Brain pericyte (primary cell): ENCODE measurements around the gene AKAP1.

Experiments
- DNase-seq: peaks from one replicate; pipeline ENCODE4 v3.0.0-alpha.2; 2012; ENCODE audit warnings: low read depth, low spot score

Gene AKAP1, protein sequence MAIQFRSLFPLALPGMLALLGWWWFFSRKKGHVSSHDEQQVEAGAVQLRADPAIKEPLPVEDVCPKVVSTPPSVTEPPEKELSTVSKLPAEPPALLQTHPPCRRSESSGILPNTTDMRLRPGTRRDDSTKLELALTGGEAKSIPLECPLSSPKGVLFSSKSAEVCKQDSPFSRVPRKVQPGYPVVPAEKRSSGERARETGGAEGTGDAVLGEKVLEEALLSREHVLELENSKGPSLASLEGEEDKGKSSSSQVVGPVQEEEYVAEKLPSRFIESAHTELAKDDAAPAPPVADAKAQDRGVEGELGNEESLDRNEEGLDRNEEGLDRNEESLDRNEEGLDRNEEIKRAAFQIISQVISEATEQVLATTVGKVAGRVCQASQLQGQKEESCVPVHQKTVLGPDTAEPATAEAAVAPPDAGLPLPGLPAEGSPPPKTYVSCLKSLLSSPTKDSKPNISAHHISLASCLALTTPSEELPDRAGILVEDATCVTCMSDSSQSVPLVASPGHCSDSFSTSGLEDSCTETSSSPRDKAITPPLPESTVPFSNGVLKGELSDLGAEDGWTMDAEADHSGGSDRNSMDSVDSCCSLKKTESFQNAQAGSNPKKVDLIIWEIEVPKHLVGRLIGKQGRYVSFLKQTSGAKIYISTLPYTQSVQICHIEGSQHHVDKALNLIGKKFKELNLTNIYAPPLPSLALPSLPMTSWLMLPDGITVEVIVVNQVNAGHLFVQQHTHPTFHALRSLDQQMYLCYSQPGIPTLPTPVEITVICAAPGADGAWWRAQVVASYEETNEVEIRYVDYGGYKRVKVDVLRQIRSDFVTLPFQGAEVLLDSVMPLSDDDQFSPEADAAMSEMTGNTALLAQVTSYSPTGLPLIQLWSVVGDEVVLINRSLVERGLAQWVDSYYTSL

DNA sequence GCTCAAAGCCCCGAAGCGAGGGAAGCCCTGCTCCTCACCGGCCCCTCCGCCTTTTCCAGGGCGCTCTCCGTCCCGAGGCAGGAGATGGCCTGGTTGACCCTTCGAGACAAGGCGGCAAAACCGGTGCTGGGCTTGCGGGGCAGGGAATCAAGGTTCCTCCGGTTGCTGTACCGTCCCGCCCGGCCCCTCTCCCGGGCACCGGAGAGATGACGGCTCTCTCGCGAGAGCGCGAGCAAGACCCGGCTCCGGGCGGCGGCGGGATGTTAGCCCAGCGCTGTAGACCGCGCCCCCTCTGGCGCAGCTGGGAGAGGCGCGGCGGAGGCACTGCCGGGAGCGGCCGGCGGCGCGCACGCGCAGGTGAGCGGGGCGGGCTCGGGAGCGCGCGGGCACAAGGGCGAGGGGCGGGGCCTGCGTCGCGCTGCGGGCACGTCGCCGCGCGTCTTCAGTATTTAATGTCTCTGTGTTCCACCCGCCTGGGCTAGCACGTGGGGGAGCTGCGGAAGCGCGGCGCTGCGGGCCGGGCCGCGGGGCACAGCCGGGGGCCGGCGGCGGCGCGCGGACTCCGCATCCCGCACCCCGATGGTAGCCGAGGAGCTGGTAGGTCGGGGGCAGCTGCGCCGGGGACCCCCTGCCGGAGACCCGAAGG, at the start of gene AKAP1:
AKAP1 (plus strand) TSS at position 445 of the 646 bp plus-strand sequence. CDS start 20,219 bp downstream, outside the sequence.
- peak; percentile 63 for DNase-seq

DNA sequence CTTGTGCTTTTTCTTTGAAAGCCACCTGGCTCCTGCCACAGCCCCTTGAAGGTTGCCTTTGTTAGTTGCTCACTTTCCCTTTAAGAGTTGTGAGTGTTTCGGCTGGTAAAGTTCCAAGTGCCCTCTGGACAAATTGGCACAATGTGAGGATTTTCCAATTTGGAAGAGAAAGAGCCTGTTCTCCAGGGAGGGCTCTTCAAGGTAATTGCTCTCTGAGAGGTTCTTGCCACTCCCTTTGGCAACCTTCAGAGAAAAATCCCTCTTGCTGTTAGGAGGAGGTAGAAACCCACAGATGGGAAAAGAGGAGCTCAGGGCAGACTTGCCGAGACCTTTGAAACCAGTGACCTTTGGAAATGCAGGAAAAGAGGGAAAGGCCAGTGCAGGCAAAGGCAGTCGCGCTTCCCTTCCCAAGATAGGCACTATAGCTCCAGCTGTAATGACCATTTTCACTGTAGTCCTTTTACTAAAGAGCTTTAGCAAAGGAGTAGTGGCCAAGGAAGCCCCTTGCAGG, 49.0 kb upstream of the AKAP1 start:
- no peak for DNase-seq

GRCh38 chr17:57037411-57037810, 47.6 kb upstream of the AKAP1 start:
- no peak for DNase-seq

DNA sequence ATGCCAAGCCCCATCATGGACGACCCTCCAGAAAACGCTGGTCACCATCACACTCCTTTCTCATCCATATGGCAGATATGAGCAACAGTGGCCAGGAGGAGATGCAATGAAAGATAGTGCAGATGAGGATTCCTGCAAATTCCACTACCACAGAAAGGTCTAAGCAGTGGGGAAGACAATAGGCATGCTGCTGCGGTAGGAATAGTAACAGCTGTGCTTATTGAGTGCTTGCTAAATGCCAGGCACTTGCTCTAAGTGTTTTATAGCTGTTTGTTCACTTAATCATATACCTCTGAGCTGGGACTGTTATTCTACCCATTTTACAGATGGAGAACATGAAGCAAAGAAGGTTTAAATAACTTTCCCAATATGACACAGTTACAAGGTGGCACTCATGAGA, 46.6 kb upstream of the AKAP1 start:
- no peak for DNase-seq

DNA sequence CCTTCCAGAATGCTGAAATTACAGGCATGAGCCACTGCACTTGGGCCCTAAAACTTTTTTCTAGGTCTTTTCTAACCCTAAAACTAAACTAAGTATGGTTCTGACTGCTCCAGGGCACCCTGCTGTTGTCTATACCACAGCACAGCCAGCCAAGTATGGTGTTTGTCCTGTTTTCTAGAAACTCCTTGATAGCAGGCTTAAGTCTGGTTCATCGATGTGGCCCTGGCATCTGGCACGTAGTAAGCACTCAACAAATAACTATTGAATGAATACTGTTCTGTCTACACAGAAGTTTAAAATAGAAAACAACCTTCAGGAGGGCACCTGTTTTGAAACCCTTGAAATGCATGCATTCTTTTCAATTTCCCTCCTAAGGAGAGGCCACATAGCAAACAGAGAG, 44.5 kb upstream of the AKAP1 start:
- no peak for DNase-seq

DNA sequence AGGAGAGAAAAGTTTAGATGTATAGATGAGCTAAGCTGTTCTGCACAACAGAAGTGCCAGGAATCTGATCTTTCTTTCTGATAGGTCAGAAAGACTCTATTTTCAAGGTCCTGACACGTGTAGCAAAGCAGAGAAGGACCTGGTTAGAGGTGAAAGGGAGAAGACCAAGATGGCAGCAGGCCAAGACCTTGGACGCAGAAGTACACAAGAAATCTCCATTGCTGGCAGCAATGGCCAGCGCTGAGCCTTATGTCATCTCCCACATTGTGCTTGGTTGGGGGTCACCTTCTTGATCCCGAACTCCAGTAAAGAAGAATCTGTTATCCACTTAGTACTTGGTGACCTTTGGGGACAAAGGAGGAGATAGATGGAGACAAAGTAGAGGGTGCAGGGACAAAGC, 41.8 kb upstream of the AKAP1 start:
- DNase-seq = no peak

GRCh38 chr17:57044976-57045867, 39.8 kb upstream of the AKAP1 start:
- DNase-seq = no peak

- DNase-seq = peak; percentile 11
These were observed 39.0 kb upstream of the AKAP1 start for GRCh38 chr17:57045868-57046704.

DNA sequence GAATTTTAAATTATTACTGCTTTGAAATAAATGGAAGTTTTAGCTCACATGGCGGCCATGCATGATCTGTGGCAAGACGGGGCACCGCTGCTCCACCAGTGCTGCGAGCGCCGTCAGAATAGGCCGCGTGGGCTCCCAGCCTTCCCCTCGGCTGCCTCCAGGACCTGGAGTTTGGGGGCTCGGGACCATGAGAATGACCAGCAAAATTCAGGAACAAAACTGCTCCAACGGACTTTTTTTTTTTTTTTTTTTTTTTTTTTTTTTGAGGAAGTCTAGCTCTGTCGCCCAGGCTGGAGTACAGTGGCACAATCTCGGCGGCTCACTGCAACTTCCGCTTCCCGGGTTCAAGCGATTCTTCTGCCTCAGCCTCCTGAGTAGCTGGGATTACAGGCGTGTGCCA, 38.3 kb upstream of the AKAP1 start:
- DNase-seq = no peak

DNA sequence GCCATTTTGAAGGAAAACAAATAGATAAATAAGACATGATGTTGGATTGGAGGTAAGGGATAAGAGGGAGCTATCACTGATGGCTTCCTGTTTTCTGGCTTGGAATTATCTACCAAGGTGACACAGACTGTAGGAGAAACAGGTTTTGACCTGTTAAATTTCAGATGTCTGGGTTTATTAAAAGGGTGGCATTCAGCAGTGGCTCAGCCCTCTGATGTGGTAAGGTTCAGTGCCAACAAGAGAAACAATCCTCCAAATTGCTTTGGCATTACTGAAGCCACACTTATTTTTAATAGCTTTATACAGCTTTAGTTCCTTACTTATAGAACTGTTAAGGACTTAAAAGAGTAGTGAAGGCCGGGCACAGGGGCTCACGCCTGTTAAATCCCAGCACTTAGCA, 37.0 kb upstream of the AKAP1 start:
- no peak for DNase-seq

DNA sequence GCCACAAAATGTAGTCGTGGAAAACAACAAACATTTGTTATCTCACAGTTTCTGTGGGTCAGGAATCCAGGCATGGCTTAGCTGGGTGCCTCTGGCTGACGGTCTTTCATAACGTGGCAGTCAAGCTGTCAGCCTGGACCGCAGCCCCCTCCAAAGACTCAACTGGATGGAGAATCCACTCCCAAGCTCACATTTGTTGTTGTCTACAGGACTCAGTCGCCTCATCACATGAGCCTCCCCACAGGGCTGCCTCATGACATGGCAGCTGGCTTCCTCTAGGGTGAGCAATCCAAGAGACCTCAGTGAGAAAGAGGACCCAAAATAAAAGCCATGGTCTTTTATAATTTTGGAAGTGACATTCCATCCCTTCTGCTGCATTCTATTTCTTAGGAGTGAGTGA, 34.7 kb upstream of the AKAP1 start:
- no peak for DNase-seq

DNA sequence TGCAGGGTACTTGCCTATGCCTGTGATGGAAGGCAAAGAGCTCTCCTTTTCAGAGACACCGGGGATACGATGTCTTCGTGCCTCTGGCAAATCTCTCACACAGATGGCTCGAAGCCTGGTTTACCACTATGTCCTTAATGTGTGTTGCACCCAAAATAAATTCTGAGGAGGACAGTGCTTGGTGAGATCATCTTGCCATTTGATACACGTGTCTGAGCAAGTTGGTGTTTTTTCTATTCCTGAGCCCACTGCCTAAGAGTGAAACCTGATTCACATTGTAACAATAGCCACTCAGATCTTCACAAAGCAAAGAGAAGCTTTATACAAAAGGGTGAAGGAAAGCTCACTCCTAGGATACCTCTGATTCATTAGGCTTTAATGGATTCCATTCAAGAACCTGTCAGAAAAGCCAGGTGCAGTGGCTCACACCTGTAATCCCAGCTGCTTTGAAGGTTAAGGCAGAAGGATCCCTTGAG, 33.1 kb upstream of the AKAP1 start:
- no peak for DNase-seq

DNA sequence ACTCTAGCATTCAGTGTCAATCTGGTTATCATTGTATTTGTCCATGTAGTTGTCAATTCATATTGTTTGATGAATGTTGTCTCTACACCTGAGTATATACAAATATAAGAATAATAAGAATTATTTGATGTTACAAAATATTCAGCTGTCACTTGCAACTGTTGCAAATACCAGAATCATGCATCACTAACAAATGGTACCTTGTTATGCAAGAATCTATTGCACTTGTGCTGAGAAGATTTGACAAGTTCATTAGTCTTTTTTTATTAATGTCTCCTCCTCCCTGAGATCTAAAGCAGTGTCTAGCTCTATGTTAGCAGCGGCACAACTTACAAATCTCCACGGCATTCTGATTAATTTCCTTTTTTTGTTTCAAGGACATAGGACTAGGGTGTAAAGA, 22.2 kb upstream of the AKAP1 start:
- no peak for DNase-seq

- DNase-seq = no peak
These were observed 17.9 kb upstream of the AKAP1 start for GRCh38 chr17:57067162-57067561.

DNA sequence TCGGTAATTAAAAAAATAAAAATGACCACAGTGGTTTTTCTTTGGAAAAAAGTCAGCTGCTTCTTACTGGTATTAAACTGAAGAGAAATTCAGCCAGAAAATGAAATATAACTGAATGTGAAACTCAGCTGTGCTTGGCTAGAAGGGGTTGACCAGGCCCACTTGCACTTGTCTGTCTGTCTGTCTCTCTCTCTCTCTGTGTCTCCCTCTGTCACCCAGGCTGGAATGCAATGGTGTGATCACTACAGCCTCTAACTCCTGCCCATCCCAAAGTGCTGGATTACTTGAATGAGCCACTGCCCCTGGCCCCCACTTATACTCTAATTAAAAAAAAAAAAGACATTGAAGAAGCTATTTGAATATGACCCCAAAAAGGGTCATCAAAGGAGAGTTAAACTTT, 17.3 kb upstream of the AKAP1 start:
- DNase-seq = no peak

DNA sequence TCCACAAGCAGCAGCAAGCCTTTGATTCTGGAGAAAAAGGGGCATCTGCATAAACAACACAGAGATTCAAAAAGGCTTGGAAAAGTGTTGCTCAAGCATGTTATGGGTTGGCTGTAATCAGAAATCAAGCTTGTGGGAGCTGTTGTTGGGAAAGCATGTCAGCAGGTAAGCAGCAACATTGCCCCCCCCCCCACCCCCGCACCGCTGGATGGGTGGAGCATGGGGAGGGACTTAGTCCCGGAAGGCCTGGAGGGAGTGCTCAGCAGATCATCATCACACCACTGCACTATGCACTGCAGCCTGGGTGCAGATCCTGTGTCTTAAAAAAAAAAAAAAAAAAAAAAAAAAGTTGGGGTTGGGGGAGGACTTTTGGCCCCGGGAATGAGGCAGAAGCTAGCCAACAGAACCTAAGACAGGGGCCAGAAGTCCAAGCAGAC, 16.8 kb upstream of the AKAP1 start:
- DNase-seq = no peak

- no peak for DNase-seq
These were observed 16.3 kb upstream of the AKAP1 start for GRCh38 chr17:57068707-57069106.

GRCh38 chr17:57071991-57072944, 12.8 kb upstream of the AKAP1 start:
- peak; percentile 87 for DNase-seq

- no peak for DNase-seq
These were observed 11.4 kb upstream of the AKAP1 start for GRCh38 chr17:57073626-57074025.
